HG03457 (cell line): Measurements from ENCODE around the gene CCDC14.
"Not testable (repeated sequence)": the region's sequence is repeated elsewhere in the genome, so short reads cannot be mapped to it uniquely, and the experiment has no call there.

Experiments
- ATAC-seq: cut with Tn5 transposase; IDR thresholded peaks from one replicate; pipeline ENCODE4 v1.9.1; 2021; ENCODE audit warnings: moderate number of reproducible peaks; ENCODE audit not compliant: unreplicated experiment

The CCDC14 gene

GRCh38 chr3:123909785-123910184, 51.2 kb downstream of the CCDC14 start:
- ATAC-seq = no peak

GRCh38 chr3:123907720-123908119, 53.3 kb downstream of the CCDC14 start:
- no peak for ATAC-seq

DNA sequence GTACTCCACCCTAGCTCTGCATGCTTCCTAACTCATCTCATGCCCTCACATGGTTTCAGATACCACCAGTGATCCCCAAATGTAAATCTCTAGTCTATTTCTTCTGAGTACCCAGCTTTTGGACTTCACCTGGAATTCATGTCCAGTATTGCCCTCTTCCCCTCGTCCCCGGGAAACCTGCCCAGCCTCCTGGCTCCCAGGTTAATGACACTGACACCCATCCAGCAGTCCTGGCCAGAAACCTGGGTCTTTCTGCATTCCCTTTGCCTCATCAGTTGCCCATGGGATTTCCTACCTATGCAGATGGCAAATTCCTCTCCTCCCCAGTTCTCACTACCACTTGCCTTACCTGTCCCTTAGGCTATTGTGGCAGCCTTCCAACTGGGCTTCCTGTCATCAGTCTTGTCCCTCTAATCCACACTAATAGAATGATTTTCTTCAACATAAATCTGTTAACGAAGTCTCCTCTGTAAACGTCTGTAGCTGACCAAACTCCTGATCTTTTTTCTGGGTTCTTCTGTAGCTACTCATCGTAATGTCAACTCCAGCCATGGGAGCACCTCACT, 61.6 kb downstream of the CCDC14 start:
- ATAC-seq = no peak

GRCh38 chr3:123893012-123893411, 68.0 kb downstream of the CCDC14 start:
- no peak for ATAC-seq

- no peak for ATAC-seq
Observed at GRCh38 chr3:123892195-123892594, 68.8 kb downstream of the CCDC14 start.

DNA sequence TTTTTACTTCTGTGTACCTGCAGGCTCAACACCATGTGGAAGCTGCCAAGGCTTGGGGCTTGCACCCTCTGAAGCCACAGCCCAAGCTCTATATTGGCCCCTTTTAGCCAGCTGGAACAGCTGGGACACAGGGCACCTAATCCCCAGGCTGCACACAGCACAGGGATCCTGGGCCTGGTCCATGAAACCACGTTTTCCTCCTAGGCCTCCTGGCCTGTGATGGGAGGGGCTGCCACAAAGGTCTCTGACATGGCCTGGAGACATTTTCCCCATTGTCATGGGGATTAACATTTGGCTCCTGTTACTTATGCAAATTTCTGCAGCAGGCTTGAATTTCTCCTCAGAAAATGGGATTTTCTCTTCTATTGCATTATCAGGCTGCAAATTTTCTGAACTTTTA, 70.0 kb downstream of the CCDC14 start:
- not testable (repeated sequence) for ATAC-seq

GRCh38 chr3:123890162-123890561, 70.9 kb downstream of the CCDC14 start:
- not testable (repeated sequence) for ATAC-seq

GRCh38 chr3:123884993-123885392, 76.0 kb downstream of the CCDC14 start:
- no peak for ATAC-seq

- no peak for ATAC-seq
Observed at GRCh38 chr3:123884203-123884831, 76.7 kb downstream of the CCDC14 start, which contains the start of gene MYLK. Gene MYLK (minus strand): TSS chr3:123884332. CDS start chr3:123793841, 90,491 bp downstream.

GRCh38 chr3:123883701-123884202, 77.3 kb downstream of the CCDC14 start:
- no peak for ATAC-seq

DNA sequence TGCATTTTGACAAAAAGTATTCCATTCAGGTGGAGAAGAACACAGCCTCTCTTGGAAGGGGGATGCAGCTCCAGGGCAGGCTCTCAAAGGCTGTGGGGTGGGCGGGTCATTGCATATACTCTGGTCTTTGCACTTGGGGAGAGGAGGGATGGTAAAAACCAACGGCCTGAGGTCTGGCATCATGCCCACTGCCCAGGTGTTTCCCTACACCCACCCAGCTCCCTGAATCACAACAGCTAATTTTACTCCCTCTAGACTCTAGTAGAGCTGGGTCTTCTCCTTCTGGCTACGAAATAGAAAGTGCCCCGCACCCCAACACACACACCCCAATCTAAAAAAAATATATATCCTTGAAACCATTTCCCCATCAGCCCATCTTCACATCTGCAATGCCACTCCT, 77.9 kb downstream of the CCDC14 start:
- no peak for ATAC-seq

DNA sequence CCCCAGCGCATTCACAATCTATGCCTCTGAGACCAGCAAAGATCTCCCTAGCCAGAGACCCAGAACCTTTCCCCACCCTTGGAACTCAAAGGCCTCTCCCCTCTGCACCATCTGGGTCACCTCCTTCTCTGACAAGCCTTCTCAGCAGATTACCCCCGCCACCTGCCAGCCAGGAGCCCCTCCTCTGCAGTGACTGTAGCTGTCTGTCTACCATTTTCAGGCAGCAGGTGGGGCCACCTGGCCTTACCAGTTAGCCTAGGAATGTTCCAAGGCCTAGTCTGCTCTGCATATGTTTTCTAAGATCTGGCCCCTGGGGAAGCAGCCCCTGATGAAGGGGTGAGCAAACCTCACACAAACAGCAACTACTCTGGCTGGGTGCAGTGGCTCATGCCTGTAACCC, 79.3 kb downstream of the CCDC14 start:
- ATAC-seq = no peak

DNA sequence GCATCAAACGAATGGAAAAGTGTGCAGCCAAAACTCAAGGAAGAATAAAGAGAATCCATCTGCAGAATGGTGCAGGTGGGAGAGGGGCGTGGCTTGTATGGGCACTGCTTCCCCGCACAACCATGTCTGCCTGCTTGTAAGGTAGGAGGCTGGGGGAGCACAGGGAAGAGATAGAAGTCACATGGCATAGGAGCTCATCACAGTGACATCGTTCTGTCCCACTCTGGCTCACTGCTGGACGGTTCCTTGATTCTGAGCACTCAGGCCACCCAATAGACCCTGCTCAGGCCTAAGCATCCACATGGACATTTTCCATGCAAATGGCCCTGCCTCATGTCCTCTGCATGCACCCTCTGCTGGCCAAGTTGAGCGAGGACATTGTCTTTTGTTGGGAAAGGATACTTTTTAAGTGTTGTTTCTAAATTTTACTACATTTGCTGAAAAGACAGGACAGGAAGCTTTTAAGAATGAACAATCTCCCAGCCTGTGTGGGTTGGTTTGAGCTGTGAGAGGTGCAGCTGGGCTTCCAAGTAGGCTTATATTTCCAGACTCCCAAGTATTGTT, 79.9 kb downstream of the CCDC14 start:
- no peak for ATAC-seq

DNA sequence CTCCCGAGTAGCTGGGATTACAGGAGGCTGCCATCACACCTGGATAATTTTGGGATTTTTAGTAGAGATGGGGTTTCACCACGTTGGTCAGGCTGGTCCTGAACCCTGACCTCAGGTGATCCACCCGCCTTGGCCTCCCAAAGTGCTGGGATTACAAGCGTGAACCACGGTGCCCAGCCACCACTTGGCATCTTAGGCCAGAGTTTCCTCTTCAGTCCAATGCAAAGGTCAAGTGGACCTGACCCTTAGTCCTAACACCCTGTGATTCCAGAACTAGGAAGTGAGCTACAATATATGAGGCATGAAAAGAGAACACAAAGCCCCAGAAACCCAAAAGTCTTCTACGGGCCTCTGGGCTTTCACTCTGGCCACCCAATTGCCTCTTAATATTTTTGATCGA, 82.2 kb downstream of the CCDC14 start:
- ATAC-seq = no peak

DNA sequence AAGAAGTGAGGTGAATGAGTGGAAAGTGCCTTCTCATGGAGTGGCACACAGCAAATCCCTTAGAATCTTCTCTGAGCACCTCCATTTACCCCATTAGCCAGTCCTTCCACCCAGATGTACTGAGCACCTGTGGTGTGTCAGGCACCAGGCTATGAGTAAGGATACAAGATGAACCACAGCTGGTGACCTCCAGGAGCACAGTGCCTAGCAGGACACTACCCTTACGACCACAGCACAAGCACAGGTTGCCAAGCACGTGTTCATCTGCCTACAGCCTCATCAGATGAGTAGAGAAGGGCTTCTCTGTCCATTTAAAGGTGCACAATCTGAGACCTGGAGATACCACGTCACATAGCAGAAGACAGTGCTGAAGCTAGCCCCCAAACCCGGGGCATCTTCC, 83.1 kb downstream of the CCDC14 start:
- no peak for ATAC-seq

- ATAC-seq = no peak
Observed at GRCh38 chr3:123877466-123877865, 83.6 kb downstream of the CCDC14 start.

DNA sequence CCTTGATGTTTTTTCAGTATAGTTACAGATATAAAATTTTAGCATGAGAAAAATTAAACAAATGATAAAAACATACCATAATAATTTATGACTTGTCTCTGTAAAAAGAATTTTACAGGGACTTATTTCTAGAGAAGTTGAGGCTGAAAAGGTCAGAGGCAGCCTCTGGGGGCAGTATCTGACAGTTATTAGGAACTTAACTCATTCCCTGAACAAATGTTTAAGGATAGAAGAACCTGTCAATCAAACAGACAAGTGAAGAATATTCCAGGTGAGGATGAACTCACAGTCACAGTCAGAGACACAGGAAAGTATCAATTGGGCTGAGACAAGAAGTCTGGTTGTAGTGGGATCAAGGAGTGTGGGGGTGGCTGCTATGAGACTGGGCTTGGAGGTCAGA, 84.2 kb downstream of the CCDC14 start:
- no peak for ATAC-seq

DNA sequence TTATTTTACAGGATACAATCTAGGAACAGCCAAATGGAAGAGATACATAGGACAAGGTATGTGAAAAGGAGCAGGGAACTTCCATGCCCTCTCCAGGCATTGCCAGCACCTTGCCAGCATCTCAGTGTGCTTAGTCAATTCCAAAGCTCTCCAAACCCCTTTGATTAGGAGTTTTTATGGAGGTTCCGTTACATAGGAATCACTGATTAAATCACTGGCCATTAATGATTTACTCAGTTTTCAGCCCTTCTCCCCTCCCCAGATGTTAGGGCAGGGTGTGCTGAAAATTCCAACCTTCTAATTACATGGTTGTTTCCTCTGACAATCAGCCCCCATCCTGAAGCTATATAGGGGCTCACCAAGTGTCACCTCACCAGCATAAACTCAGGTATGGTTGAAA, 88.4 kb downstream of the CCDC14 start:
- no peak for ATAC-seq

GRCh38 chr3:123871946-123872345, 89.1 kb downstream of the CCDC14 start:
- ATAC-seq = no peak

- ATAC-seq = no peak
Observed at GRCh38 chr3:123870033-123870432, 91.0 kb downstream of the CCDC14 start.

DNA sequence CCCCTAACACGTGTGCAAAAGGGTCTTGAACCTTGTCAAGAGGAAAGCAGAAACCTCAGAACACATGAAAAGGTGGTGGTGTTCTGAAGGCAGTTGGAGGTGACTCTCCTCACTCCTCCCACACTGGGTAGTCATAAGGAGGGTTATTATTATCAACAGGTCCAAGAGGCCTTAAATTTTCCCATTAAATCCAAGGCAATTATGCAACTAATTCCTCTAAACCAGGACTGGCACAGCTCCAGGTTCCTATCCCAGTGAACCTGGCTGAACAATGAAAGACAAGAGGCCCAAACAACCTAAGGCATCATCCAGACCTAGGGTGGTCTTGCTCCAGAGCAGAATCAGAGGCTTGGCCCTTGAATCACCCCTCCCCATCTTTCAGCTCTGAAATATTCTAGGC, 91.9 kb downstream of the CCDC14 start:
- no peak for ATAC-seq

DNA sequence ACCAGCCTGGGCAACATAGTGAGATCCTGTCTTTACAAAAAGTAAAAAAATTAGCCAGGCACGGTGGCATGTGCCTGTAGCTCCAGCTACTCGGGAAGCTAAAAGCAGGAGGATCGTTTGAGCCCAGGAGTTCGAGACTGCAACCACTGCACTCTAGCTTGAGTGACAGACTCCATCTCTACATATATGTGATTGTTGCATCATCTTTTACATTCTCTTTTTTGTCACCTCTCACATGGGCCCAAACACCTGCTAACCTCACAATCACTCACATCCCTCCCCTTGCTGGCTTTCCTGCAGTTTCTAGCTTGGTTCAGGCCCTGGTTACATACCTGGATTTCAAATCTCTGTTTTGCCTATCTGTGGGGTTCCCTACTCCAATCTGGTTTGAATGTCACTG, 96.3 kb downstream of the CCDC14 start:
- ATAC-seq = no peak
